ENCODE data around the gene MOGAT1. TPM values are rescaled to one million over a fixed set of nuclear protein-coding genes. Genes with fewer than 3 reads are reported as not detected.
"Not testable (repeated sequence)": the region's sequence is repeated elsewhere in the genome, so short reads cannot be mapped to it uniquely, and the experiment has no call there.

MOGAT1 gene
- total and polyA plus RNA-seq, 2 of the 8 experiments (the other 6 are each of a cell fraction or from before 2014, with no cell fraction given) = 0.11 to 0.67 TPM

GRCh38 chr2:222754324-222754930 is 83.0 kb downstream of the MOGAT1 start (continued):
- no peak for TF ChIP-seq SAP30 (IDR thresholded peaks at IDR 0.05; ENCODE audit: insufficient read depth, insufficient replicate concordance, low read length)
- no peak for TF ChIP-seq EZH2 (IDR thresholded peaks at IDR 0.05; ENCODE audit: low read depth, low read length, severe bottlenecking)
- TF ChIP-seq RNF2 (IDR thresholded peaks at IDR 0.05; ENCODE audit: borderline replicate concordance, low read depth, low read length, missing control alignments, poor library complexity, severe bottlenecking) = no peak
- no peak for TF ChIP-seq JUND (IDR thresholded peaks at IDR 0.05; ENCODE audit: low read length)
- no peak for TF ChIP-seq RBBP5 (IDR thresholded peaks at IDR 0.05; ENCODE audit: borderline replicate concordance, low read depth, low read length)
- TF ChIP-seq BACH1 (IDR thresholded peaks at IDR 0.05; ENCODE audit: low read length) = no peak

GRCh38 chr2:222755593-222755992 is 84.1 kb downstream of the MOGAT1 start:
- H3K9me3 ChIP-seq (ENCODE audit: insufficient read depth in 2 of 2, low read depth in 1 of 2, low read length in 1 of 2); H3K4ac ChIP-seq (replicated peaks; ENCODE audit: insufficient read length, low read depth, low read length); H3K4me1 ChIP-seq (replicated peaks in 1 of 4; ENCODE audit: control insufficient read depth in 3 of 4, insufficient read depth in 4 of 4, low read length in 3 of 4); DNase-seq (ENCODE audit: low read depth in 1 of 2, low spot score in 2 of 2); H3K27me3 ChIP-seq (replicated peaks in 1 of 4; ENCODE audit: control insufficient read depth in 3 of 4, extremely low read depth in 1 of 4, insufficient read depth in 3 of 4, low read length in 3 of 4); H2BK120ac ChIP-seq (replicated peaks; ENCODE audit: low read depth, low read length); H3K27ac ChIP-seq (ENCODE audit: low read depth, low read length); FAIRE-seq; H3K36me3 ChIP-seq (ENCODE audit: control insufficient read depth in 2 of 4, insufficient read depth in 4 of 4, low read length in 3 of 4); H3K79me1 ChIP-seq (ENCODE audit: low read depth, low read length); H4K8ac ChIP-seq (ENCODE audit: extremely low read depth, insufficient read depth, low read length); H3K4me3 ChIP-seq (ENCODE audit: extremely low read depth in 1 of 4, insufficient read depth in 2 of 4, low read depth in 3 of 4, low read length in 4 of 4); H3K18ac ChIP-seq (ENCODE audit: extremely low read depth, low read length); H4K20me1 ChIP-seq (replicated peaks in 1 of 2; ENCODE audit: control insufficient read depth in 1 of 2, insufficient read depth in 2 of 2, low read length in 2 of 2); H3K9ac ChIP-seq (replicated peaks in 1 of 4; ENCODE audit: extremely low read depth in 1 of 4, low read depth in 3 of 4, low read length in 3 of 4); H3K14ac ChIP-seq (ENCODE audit: insufficient read length); H2AFZ ChIP-seq (ENCODE audit: low read length); H2BK5ac ChIP-seq (ENCODE audit: low read depth, low read length); H2BK20ac ChIP-seq (ENCODE audit: low read length); H3K23me2 ChIP-seq (ENCODE audit: low read depth, low read length); H4K91ac ChIP-seq (replicated peaks; ENCODE audit: insufficient read length, low read length); H2AK5ac ChIP-seq (ENCODE audit: low read depth, low read length); H3K4me2 ChIP-seq (ENCODE audit: insufficient read depth in 1 of 2, low read depth in 2 of 2, low read length in 2 of 2); H3K56ac ChIP-seq (replicated peaks; ENCODE audit: insufficient read length, low read depth, low read length); H3K23ac ChIP-seq (ENCODE audit: insufficient read length); H2BK15ac ChIP-seq (ENCODE audit: low read length); POLR2A ChIA-PET (ENCODE audit: partially characterized antibody); H3K79me2 ChIP-seq (ENCODE audit: control insufficient read depth in 1 of 2, insufficient read depth in 2 of 2, low read length in 2 of 2); H4K5ac ChIP-seq (ENCODE audit: insufficient read length, low read depth, low read length); H2BK12ac ChIP-seq (ENCODE audit: low read depth, low read length): not testable (repeated sequence)
- CTCF ChIA-PET (ENCODE audit: partially characterized antibody) = interaction anchor here (0.8 to 1.0 kb wide), 2 partner anchors 25 to 39 kb away, joined by 3 read pairs; no protein-coding TSS in a partner anchor
- 85% methylated on average over 5 of the region's 5 CpGs; no CpG with 5 or more reads in 1 of the 2 experiments for WGBS, 2 experiments (ENCODE audit: extremely low coverage in 1 of 2, insufficient coverage in 1 of 2, insufficient read length in 1 of 2, insufficient replicate concordance in 2 of 2, low coverage in 1 of 2, low lambda C conversion rate in 2 of 2, missing lambda C conversion rate in 1 of 2)
